Panc1 (cell line): Measurements from ENCODE around the gene GRID1. TPM values are rescaled to one million over a fixed set of nuclear protein-coding genes. Genes with fewer than 3 reads are reported as not detected.
A peak's percentile ranks its signal among the peaks of the same experiment; 100 is the strongest.

Experiments
- ATAC-seq: fragments of 200-7000 bp; cut with Tn5 transposase; 2 replicates; pipeline ENCODE4 v1.9.1; 2020; ENCODE audit warnings: mild to moderate bottlenecking, moderate library complexity
- BruUV-seq: library from RNA; stranded (reverse); fragments of 400-500 nt; replicated peaks from 2 replicates; lab custom pipeline; 2021; lab: Mats Ljungman, UMichigan
- CTCF ChIA-PET: fragments of 300-600 bp; sonication (Branson Sonifier 250); formaldehyde crosslinking; loops from one replicate; lab custom pipeline; 2022; ENCODE audit warnings: antibody characterized with exemption; lab: Charles Lee
- POLR2A ChIA-PET: fragments of 300-600 bp; sonication (Branson Sonifier 250); formaldehyde crosslinking; loops from one replicate; lab custom pipeline; 2022; ENCODE audit warnings: antibody characterized with exemption; lab: Charles Lee
- DNase-seq: peaks from one replicate; pipeline ENCODE4 v3.0.0-alpha.2; 2010; ENCODE audit warnings: low read depth, low spot score
- H3K27ac ChIP-seq: 2 replicates; pipeline ENCODE4 v1.5.1; 2011; ENCODE audit warnings: mild to moderate bottlenecking, low read length, inconsistent platforms
- H3K27me3 ChIP-seq: fragments of 200-500 bp; sonication (Bioruptor generic); 2 replicates; pipeline ENCODE4 v1.6.0; 2014; ENCODE audit warnings: low read length, inconsistent platforms; ENCODE audit not compliant: control insufficient read depth, insufficient read depth
- H3K36me3 ChIP-seq: fragments of 200-500 bp; sonication (Bioruptor generic); 2 replicates; pipeline ENCODE4 v1.5.1; 2014; ENCODE audit warnings: inconsistent platforms, mild to moderate bottlenecking, low read length, moderate library complexity; ENCODE audit not compliant: control insufficient read depth, insufficient read depth
- H3K4me1 ChIP-seq: 2 replicates; pipeline ENCODE4 v1.5.1; 2011; ENCODE audit warnings: inconsistent platforms, mild to moderate bottlenecking, low read length, moderate library complexity; ENCODE audit not compliant: control insufficient read depth, insufficient read depth
- H3K4me3 ChIP-seq, 2 experiments: 2 replicates each; pipeline ENCODE4 v1.5.1; 2011 to 2012; ENCODE audit warnings: low read depth in 2 of 2, low read length in 2 of 2, mild to moderate bottlenecking in 2 of 2, inconsistent platforms in 1 of 2, moderate library complexity in 1 of 2
- H3K9me3 ChIP-seq: fragments of 200-500 bp; sonication (Bioruptor generic); 2 replicates; pipeline ENCODE4 v1.5.1; 2014; ENCODE audit warnings: low read depth, mild to moderate bottlenecking, inconsistent platforms, low read length, moderate library complexity; ENCODE audit not compliant: control insufficient read depth, insufficient read depth
- CTCF ChIP-seq: fragments of 450-650 bp; IDR thresholded peaks from 2 replicates; pipeline ENCODE4 v1.5.1; 2017; ENCODE audit warnings: mild to moderate bottlenecking
- POLR2AphosphoS5 ChIP-seq: IDR thresholded peaks from 2 replicates; pipeline ENCODE4 v1.6.1; 2012; ENCODE audit warnings: mild to moderate bottlenecking, low read depth, low read length, moderate library complexity
- REST ChIP-seq, 2 experiments: IDR thresholded peaks; 2 replicates each; pipeline ENCODE4 v1.6.1; 2011 to 2012; ENCODE audit warnings: low read depth in 2 of 2, control low read depth in 1 of 2, low read length in 1 of 2, mild to moderate bottlenecking in 1 of 2, moderate library complexity in 1 of 2; ENCODE audit not compliant: insufficient read depth in 1 of 2
- SIN3A ChIP-seq: IDR thresholded peaks from 2 replicates; pipeline ENCODE4 v1.6.1; 2012; ENCODE audit warnings: low read depth, mild to moderate bottlenecking, low read length, moderate library complexity, borderline replicate concordance; ENCODE audit not compliant: insufficient read depth
- TCF7L2 ChIP-seq: IDR thresholded peaks from 2 replicates; pipeline ENCODE4 v1.6.1; 2011; ENCODE audit warnings: mild to moderate bottlenecking, low read depth, low read length, inconsistent platforms
- in situ Hi-C: cut with HindIII; loops from 2 replicates; pipeline ENCODE4 v1.10.0; 2016; ENCODE audit warnings: low sequenced_read_pairs, low pct_unique_long_range_greater_than_20kb
- intact Hi-C: fragments of 100-400 bp; cut with micrococcal nuclease; formaldehyde crosslinking; loops from one replicate; pipeline ENCODE4 v1.10.0; 2022; ENCODE audit not compliant: unreplicated experiment
- total RNA-seq: library from RNA; stranded (reverse); gene quantifications from one replicate; pipeline ENCODE4 v1.2.1, GENCODE V29; 2021; ENCODE audit not compliant: unreplicated experiment

GRID1 gene
- total RNA-seq, 1 experiment from 2014 or later: 2.3 TPM

DNA sequence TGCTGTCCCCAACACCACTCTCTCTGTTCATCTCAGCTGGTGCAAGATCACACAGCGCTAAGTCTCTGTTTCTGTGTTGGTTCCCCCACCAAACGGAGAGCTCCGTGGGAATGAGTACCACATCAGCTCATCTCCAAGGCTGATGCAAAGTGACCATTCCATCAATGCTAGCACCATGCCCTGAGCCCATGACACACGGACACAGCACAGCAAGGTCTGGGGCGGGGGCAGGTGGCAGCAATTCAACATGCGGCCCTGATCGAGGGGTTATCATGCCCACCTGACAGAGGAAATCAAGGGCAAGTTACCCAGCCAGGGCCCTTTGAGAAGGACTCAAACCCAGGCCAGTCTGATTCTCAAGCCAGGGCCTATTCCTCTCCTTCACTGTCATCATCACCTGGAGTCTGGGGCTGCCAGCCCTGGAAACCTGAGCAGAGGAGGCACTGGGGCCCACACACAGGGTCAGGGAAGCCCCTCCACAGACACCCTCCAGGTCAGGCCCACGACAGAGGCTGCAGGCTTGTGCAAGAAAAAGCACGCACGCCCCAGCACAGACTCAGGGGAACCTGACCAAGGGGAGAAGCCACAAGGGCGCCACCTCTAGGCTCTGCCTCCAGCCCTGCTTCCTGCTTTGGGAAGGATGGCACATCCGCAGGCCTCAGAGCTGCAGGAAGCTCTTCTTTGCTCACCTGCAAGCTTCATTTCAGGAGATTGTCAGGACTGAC lies 74.8 kb downstream of the GRID1 start:
- no peaks in the 10 kb centered on the region for H3K27me3 ChIP-seq
- no peak overlapping the region for H3K27ac ChIP-seq
- DNase-seq (no peak), ATAC-seq (peak; percentile 47)
- ChIA-PET CTCF (no interaction called here), POLR2A (no interaction called here)
- H3K4me1 ChIP-seq: no peaks in the 10 kb centered on the region
- no peak for TF ChIP-seq POLR2AphosphoS5
- TF ChIP-seq TCF7L2: no peak
- TF ChIP-seq REST (IDR thresholded peaks at IDR 0.05; ENCODE audit: insufficient read depth in 1 of 2, low read depth in 2 of 2, low read length in 1 of 2): no peak
- no peaks in the 10 kb centered on the region for H3K9me3 ChIP-seq
- in situ Hi-C loops (no loop called here), intact Hi-C loops (no loop called here)
- H3K4me3 ChIP-seq: no peak overlapping the region
- H3K36me3 ChIP-seq: no peaks in the 10 kb centered on the region
- no TSS peak for BruUV-seq

DNA sequence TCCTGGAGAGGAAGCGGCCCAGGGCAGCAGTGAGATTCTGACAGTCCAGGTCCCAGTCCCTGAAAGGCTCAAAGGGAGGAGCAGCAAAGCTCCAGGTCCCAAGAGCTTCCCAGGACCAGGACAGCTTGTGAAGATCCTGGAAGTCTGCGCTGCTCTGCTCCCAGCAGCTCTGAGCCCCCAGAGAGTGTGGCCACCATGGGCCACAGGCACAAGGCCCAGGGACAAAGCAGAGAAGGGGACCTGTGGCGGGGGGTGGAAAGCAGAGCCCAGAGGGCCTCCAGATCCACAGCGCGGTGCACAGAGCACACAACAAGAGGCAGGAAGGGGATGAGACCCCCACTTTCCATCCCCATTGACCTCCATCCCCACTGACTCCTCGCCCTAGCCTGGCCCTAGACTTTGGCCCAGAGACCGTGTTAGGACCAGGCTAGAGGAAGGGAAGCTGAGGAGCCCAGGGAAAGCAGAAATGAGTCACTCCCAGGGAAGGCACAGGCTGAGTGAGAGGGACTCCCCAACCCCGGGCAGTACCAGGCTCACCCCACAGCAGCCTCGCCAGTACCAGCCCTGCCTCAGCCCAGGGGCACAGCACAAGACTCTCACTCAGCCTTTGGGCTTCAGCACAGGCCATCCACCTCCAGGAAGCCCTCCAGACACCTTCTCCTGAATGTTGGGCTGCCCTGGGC lies 75.5 kb downstream of the GRID1 start:
- CTCF ChIA-PET: no interaction called here
- no peak for TF ChIP-seq SIN3A
- TF ChIP-seq POLR2AphosphoS5: no peak
- TF ChIP-seq REST (IDR thresholded peaks at IDR 0.05; ENCODE audit: insufficient read depth in 1 of 2, low read depth in 2 of 2, low read length in 1 of 2): no peak
- no peak for TF ChIP-seq CTCF
- TF ChIP-seq TCF7L2: no peak
- no peak overlapping the region for H3K27ac ChIP-seq
- no peaks in the 10 kb centered on the region for H3K9me3 ChIP-seq
- no TSS peak for BruUV-seq
- no peak for DNase-seq
- H3K36me3 ChIP-seq: no peaks in the 10 kb centered on the region
- intact Hi-C loops (no loop called here), in situ Hi-C loops (no loop called here)
- ATAC-seq: 0 out of 2 replicates have a peak, but pooled peaks have one; percentile 32
- H3K27me3 ChIP-seq: no peaks in the 10 kb centered on the region
- no peaks in the 10 kb centered on the region for H3K4me1 ChIP-seq
- POLR2A ChIA-PET: no interaction called here
- no peak overlapping the region for H3K4me3 ChIP-seq
